Measurements from ENCODE around the gene NCAM1.

NCAM1 gene

DNA sequence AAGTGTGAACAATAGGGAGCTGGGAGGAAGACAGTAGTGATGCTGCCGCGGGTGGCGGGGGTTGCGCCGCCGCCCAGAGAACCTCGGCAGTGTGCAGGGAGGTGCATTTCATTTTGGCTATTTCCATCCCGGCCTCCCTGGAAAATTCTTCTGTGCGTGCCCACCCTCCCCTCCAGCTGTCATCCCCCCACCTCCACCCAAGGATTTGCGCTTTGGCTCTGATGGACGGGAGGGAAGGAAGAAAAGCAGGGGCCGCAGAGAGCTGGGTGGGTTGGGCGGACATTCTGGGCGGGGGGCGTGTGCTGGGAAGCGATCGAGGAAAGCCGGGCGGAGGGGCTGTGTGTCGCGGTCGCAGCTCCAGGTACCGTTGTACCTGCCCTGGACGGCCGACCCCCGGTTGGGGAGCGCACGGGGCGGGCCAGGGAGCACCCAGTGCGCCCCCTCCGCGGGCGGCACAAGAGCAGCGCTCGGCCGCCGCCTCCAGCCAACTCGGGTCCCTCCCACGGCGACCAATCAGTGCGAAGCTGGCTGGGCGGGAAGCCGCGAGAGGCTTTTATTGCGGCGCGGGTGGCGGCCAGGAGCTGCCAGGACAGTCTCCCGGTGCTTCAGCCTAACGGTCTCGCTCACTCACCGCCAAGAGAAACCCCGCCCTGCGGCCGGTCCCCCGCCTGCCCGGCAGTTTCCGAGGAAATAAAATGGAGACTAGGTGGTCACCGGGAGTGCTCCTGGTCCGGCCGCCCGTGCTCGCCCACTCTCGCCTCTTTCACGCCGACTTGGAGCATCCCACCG, 1.6 kb downstream of the NCAM1 start (continued):
- TF ChIP-seq PRDM2 (tag by site-specific recombination; IDR thresholded peaks at IDR 0.05; ENCODE audit: borderline replicate concordance) (no peak), ZXDB (tag by site-specific recombination; IDR thresholded peaks at IDR 0.05) (peak; percentile 47; the same call in 1 of the 2 replicates), ZNF223 (tag by site-specific recombination; IDR thresholded peaks at IDR 0.05) (no peak), HIC1 (tag by site-specific recombination; IDR thresholded peaks at IDR 0.05) (peak; percentile 51), ZNF155 (tag by site-specific recombination; IDR thresholded peaks at IDR 0.05) (no peak), ZNF335 (tag by site-specific recombination; conservative IDR thresholded peaks at IDR 0.05) (peak; percentile 88), OVOL3 (tag by site-specific recombination; IDR thresholded peaks at IDR 0.05) (peak; percentile 90; the same call in 1 of the 2 replicates), PRDM6 (tag by site-specific recombination; IDR thresholded peaks at IDR 0.05) (no peak), ZNF624 (tag by site-specific recombination; IDR thresholded peaks at IDR 0.05) (no peak), IKZF3 (tag by site-specific recombination; IDR thresholded peaks at IDR 0.05) (peak; percentile 58; the same call in 1 of the 2 replicates), EGR2 (tag by site-specific recombination; IDR thresholded peaks at IDR 0.05; ENCODE audit: low read depth) (peak; percentile 72), KLF9 (tag by site-specific recombination; IDR thresholded peaks at IDR 0.05; ENCODE audit: low read depth) (peak; percentile 77), ZNF341 (tag by site-specific recombination; IDR thresholded peaks at IDR 0.05; ENCODE audit: low read depth) (peak; percentile 81), REPIN1 (tag by site-specific recombination; IDR thresholded peaks at IDR 0.05; ENCODE audit: low read depth) (no peak), ZNF830 (tag by site-specific recombination; IDR thresholded peaks at IDR 0.05; ENCODE audit: low read depth) (no peak), ZNF658 (tag by site-specific recombination; IDR thresholded peaks at IDR 0.05) (no peak), ZBTB48 (tag by site-specific recombination; IDR thresholded peaks at IDR 0.05) (0 out of 2 replicates have a peak, but pooled peaks have one; percentile 56), ZNF600 (tag by site-specific recombination; IDR thresholded peaks at IDR 0.05) (peak; percentile 60), ZNF707 (tag by site-specific recombination; IDR thresholded peaks at IDR 0.05) (no peak), ZBTB20 (tag by site-specific recombination; IDR thresholded peaks at IDR 0.05) (no peak), ZBTB7A (tag by site-specific recombination; IDR thresholded peaks at IDR 0.05; ENCODE audit: low read depth) (0 out of 2 replicates have a peak, but pooled peaks have one; percentile 16), MYNN (tag by site-specific recombination; IDR thresholded peaks at IDR 0.05; ENCODE audit: borderline replicate concordance) (peak; percentile 97), ZNF140 (tag by site-specific recombination; IDR thresholded peaks at IDR 0.05) (no peak), ZBTB6 (tag by site-specific recombination; IDR thresholded peaks at IDR 0.05) (peak; percentile 79; the same call in 1 of the 2 replicates), GLI4 (tag by site-specific recombination; IDR thresholded peaks at IDR 0.05) (no peak), ZNF202 (tag by site-specific recombination; IDR thresholded peaks at IDR 0.05; ENCODE audit: borderline replicate concordance) (no peak), YY2 (tag by site-specific recombination; IDR thresholded peaks at IDR 0.05) (no peak)
- TF ChIP-seq, protein P1, sequence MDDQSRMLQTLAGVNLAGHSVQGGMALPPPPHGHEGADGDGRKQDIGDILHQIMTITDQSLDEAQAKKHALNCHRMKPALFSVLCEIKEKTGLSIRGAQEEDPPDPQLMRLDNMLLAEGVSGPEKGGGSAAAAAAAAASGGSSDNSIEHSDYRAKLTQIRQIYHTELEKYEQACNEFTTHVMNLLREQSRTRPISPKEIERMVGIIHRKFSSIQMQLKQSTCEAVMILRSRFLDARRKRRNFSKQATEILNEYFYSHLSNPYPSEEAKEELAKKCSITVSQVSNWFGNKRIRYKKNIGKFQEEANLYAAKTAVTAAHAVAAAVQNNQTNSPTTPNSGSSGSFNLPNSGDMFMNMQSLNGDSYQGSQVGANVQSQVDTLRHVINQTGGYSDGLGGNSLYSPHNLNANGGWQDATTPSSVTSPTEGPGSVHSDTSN (CRISPR knock-in tag; IDR thresholded peaks at IDR 0.05): peak; percentile 25; the same call in 1 of the 2 replicates

Measured in HEK293 (cell line).